Gastroesophageal sphincter (tissue), 4 donors: Measurements from ENCODE around the gene RNF152. TPM values are rescaled to one million over a fixed set of nuclear protein-coding genes. Genes with fewer than 3 reads are reported as not detected.

Source experiments
- ATAC-seq: fragments of 150-250 bp; one replicate; pipeline ENCODE4 v1.9.1; 2016; ENCODE audit warnings: mild to moderate bottlenecking, moderate library complexity
- H3K27ac ChIP-seq, 4 donors: fragments of 200-600 bp; sonication (generic) in 3 of 4; 1 replicate in 3 of 4; 2 replicates in 1 of 4; pipeline ENCODE4 v1.5.1; 2016 to 2019
- H3K27me3 ChIP-seq: fragments of 200-600 bp; sonication (generic); one replicate; pipeline ENCODE4 v1.5.1; 2019
- H3K36me3 ChIP-seq, 2 donors: fragments of 200-600 bp; sonication (generic); one replicate each; pipeline ENCODE4 v1.5.1; 2019; ENCODE audit warnings: control low read depth in 1 of 2
- H3K4me1 ChIP-seq, 3 donors: fragments of 200-600 bp; sonication (generic); 1 replicate in 2 of 3; 2 replicates in 1 of 3; pipeline ENCODE4 v1.5.1; 2016 to 2019; ENCODE audit warnings: control low read depth in 2 of 3
- H3K4me3 ChIP-seq, 2 donors: fragments of 200-600 bp; sonication (generic); one replicate each; pipeline ENCODE4 v1.5.1; 2019; ENCODE audit warnings: mild to moderate bottlenecking in 1 of 2, moderate library complexity in 1 of 2
- H3K9me3 ChIP-seq, 3 donors: fragments of 200-600 bp; sonication (generic); one replicate each; pipeline ENCODE4 v1.5.1; 2017 to 2019; ENCODE audit warnings: control low read depth in 2 of 3
- EP300 ChIP-seq: sonication (generic); formaldehyde crosslinking; IDR thresholded peaks from one replicate; pipeline ENCODE4 v1.6.1; 2017; ENCODE audit warnings: antibody characterized with exemption, mild to moderate bottlenecking
- POLR2A ChIP-seq, 2 donors: fragments of 450-650 bp; IDR thresholded peaks; one replicate each; pipeline ENCODE4 v1.6.1; 2017; ENCODE audit warnings: antibody characterized with exemption in 2 of 2, mild to moderate bottlenecking in 2 of 2, moderate library complexity in 1 of 2
- POLR2AphosphoS5 ChIP-seq: sonication (generic); formaldehyde crosslinking; IDR thresholded peaks from one replicate; pipeline ENCODE4 v1.6.1; 2017; ENCODE audit warnings: antibody characterized with exemption
- WGBS, 2 donors: methylation state at CpG; one replicate each; pipeline ENCODE4 v1.1.5; 2018; ENCODE audit warnings: low coverage in 1 of 2; 5-methylcytosine and 5-hydroxymethylcytosine counted together
- total RNA-seq, 4 donors: library from RNA; depleted of rRNA; stranded (reverse); fragments of >200 nt; gene quantifications; one replicate each; pipeline ENCODE4 v1.1.0, GENCODE V29; 2016
- TF ChIP-seq, protein P1 (sequence below), 4 experiments: fragments of 200-600 bp in 2 of 4; fragments of 450-650 bp in 2 of 4; sonication (generic) in 1 of 4; IDR thresholded peaks; one replicate each; pipeline ENCODE4 v1.5.1; 2017 to 2019; ENCODE audit warnings: antibody characterized with exemption in 4 of 4, mild to moderate bottlenecking in 2 of 4, moderate library complexity in 2 of 4

Gene RNF152
- total RNA-seq, 4 donors from 2014 or later = 9.0 to 11.2 (median 10.1) TPM

DNA sequence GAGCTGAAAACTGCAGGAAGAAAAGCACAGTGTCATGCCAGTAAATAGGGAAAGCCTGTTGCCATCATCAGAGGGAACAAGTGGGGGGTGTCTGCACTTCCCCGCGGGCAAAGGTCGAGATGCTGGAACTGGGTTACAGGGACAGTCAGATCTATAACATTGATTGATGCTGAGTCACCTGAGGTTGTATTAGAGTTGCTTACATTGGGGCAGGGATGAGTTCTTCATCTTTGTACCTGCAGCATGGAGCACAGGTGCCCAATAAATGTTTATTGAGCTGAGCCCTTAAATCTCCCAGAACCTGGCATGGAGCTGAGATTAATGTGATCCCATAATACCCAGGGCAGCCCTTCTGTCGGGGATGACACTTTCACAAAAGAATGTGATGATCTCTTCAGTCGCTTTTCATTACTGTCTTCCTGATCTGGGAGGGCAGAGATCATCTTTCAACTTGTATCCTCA is 5.9 kb upstream of the RNF152 start:
- Histone ChIP-seq H3K27me3 (peaks cover 10% of the 10 kb centered on the region), H3K36me3 (no peaks in the 10 kb centered on the region), H3K27ac (no peak overlapping the region), H3K4me1 (peaks cover 0 to 18% (median 4%) of the 10 kb centered on the region in 3 donors), H3K9me3 (no peaks in the 10 kb centered on the region), H3K4me3 (no peak overlapping the region)
- TF ChIP-seq, protein P1, sequence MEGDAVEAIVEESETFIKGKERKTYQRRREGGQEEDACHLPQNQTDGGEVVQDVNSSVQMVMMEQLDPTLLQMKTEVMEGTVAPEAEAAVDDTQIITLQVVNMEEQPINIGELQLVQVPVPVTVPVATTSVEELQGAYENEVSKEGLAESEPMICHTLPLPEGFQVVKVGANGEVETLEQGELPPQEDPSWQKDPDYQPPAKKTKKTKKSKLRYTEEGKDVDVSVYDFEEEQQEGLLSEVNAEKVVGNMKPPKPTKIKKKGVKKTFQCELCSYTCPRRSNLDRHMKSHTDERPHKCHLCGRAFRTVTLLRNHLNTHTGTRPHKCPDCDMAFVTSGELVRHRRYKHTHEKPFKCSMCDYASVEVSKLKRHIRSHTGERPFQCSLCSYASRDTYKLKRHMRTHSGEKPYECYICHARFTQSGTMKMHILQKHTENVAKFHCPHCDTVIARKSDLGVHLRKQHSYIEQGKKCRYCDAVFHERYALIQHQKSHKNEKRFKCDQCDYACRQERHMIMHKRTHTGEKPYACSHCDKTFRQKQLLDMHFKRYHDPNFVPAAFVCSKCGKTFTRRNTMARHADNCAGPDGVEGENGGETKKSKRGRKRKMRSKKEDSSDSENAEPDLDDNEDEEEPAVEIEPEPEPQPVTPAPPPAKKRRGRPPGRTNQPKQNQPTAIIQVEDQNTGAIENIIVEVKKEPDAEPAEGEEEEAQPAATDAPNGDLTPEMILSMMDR (IDR thresholded peaks at IDR 0.05) = no peak
- TF ChIP-seq POLR2A (IDR thresholded peaks at IDR 0.05) (no peak), POLR2AphosphoS5 (no peak), EP300 (no peak)
- 73 to 80% methylated on average over 2 to 5 of the region's 5 CpGs for WGBS, 2 donors
- ATAC-seq = no peak

- no peaks in the 10 kb centered on the region for H3K9me3 ChIP-seq
- peak overlapping the region in 1 of 4 donors; percentile 29 for H3K27ac ChIP-seq
- peak; percentile 66 for TF ChIP-seq POLR2AphosphoS5
- TF ChIP-seq EP300 = no peak
- no peak for TF ChIP-seq POLR2A (IDR thresholded peaks at IDR 0.05)
- TF ChIP-seq, protein P1 (IDR thresholded peaks at IDR 0.05) = no peak
- peak; percentile 52 for ATAC-seq
- H3K4me1 ChIP-seq = peaks cover 0 to 32% (median 4%) of the 10 kb centered on the region in 3 donors
- H3K4me3 ChIP-seq = no peak overlapping the region
- H3K27me3 ChIP-seq = peaks cover 16% of the 10 kb centered on the region
- H3K36me3 ChIP-seq = no peaks in the 10 kb centered on the region
- 0 to 13% methylated on average over 2 to 5 of the region's 5 CpGs for WGBS, 2 donors
Observed at GRCh38 chr18:61896757-61897156, 4.0 kb upstream of the RNF152 start.

DNA sequence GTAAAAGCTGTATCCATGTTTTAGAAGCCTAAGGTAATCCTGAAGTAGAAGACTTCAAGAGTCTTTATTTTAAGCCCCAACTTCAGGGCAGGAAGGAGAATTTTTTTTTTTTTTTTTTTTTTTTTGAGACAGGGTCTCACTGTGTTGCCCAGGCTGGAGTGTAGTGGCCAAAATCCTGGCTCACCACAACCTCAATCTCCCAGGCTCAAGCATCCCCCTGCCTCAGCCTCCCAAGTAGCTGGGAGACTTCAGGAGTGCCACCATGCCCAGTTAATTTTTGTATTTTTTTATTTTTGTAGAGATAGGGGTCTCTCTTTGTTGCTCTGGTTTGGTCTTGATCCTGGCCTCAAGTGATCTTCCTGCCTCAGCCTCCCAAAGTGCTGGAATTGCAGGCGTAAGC is 3.3 kb upstream of the RNF152 start:
- no peak for ATAC-seq
- Histone ChIP-seq H3K27ac (no peak overlapping the region), H3K4me3 (no peak overlapping the region), H3K4me1 (peaks cover 0 to 32% (median 4%) of the 10 kb centered on the region in 3 donors), H3K27me3 (peaks cover 16% of the 10 kb centered on the region), H3K9me3 (no peaks in the 10 kb centered on the region), H3K36me3 (no peaks in the 10 kb centered on the region)
- WGBS, 2 donors = 57 to 100% methylated on average over 1 of the region's 1 CpG
- no peak for TF ChIP-seq EP300
- no peak for TF ChIP-seq POLR2AphosphoS5

DNA sequence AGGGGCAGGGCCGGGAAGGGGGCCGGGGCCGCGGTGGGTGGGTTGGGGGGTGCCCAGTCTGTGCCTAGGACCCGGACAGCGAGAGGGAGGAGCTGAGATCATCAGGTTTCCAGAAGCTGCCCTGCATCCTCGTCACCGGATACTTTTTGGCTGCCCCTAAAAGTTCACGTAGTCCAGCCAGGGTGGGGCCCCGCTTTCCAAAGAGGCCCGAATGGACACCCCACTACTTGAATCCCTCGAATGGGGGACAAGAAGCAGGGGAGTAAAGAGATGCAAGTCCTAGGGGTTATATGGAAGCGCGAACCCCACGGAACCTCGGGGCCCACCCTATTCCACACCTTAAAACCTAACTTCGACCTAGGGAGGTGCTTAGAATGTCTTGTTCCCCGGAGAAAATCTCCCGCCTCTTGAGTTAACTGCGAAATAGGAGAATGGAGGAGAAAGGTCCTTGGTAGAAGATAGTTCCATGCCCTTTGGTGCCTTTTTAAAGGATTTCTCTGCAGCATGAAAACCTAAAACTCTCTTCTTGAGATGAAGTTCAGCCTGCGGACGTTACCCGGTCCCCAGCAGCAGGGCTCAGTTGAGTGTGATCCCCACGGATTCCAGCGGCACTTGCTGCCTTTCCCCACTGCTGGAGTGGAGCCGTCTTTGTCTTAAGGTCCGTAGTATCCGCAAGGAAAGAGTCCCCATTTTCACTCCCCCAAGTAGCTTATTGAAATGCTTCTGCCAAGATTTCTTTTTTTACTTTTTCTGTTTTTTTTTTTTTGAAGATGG is 2.1 kb upstream of the RNF152 start:
- WGBS, 2 donors = 27 to 51% methylated on average over 6 to 23 of the region's 28 CpGs
- peak overlapping the region; percentile 85 to 87 for H3K4me3 ChIP-seq
- H3K9me3 ChIP-seq = no peaks in the 10 kb centered on the region
- H3K27ac ChIP-seq = peak overlapping the region in 3 of 4 donors; percentile 60 to 88 (median 64)
- ATAC-seq = peak; percentile 6
- H3K4me1 ChIP-seq = peaks cover 0 to 32% (median 4%) of the 10 kb centered on the region in 3 donors
- H3K36me3 ChIP-seq = no peaks in the 10 kb centered on the region
- peaks cover 16% of the 10 kb centered on the region for H3K27me3 ChIP-seq
- TF ChIP-seq POLR2AphosphoS5 = no peak
- TF ChIP-seq POLR2A (IDR thresholded peaks at IDR 0.05) = no peak
- TF ChIP-seq EP300 = no peak
- TF ChIP-seq, protein P1 (IDR thresholded peaks at IDR 0.05) = no peak

- Histone ChIP-seq H3K36me3 (no peaks in the 10 kb centered on the region), H3K27ac (peak overlapping the region; percentile 7 to 88 (median 62)), H3K27me3 (peaks cover 16% of the 10 kb centered on the region), H3K4me3 (peak overlapping the region; percentile 85 to 87), H3K4me1 (peaks cover 0 to 32% (median 4%) of the 10 kb centered on the region in 3 donors), H3K9me3 (no peaks in the 10 kb centered on the region)
- peak; percentile 89 for ATAC-seq
- 0% methylated on average over 1 of the region's 95 CpGs; no CpG with 5 or more reads in 1 of the 2 donors for WGBS, 2 donors
- TF ChIP-seq POLR2AphosphoS5 (no peak), POLR2A (IDR thresholded peaks at IDR 0.05) (peak; percentile 22 to 56)
- TF ChIP-seq, protein P1 (IDR thresholded peaks at IDR 0.05) = peak in 3 of 4 experiments; percentile 42 to 49 (median 46)
Observed at GRCh38 chr18:61893971-61894750, 1.4 kb upstream of the RNF152 start.
